NT2/D1 (cell line): ENCODE results near the gene IGFBPL1.

ENCODE experiments used
- DNase-seq: peaks from one replicate; pipeline ENCODE4 v3.0.0-alpha.2; 2011; ENCODE audit warnings: low read depth, low spot score
- H3K27me3 ChIP-seq: 2 replicates; pipeline ENCODE4 v1.6.0; 2011; ENCODE audit warnings: mild to moderate bottlenecking; ENCODE audit not compliant: insufficient read length, insufficient read depth
- H3K36me3 ChIP-seq: 2 replicates; pipeline ENCODE4 v1.6.1; 2011; ENCODE audit warnings: mild to moderate bottlenecking, low read length, mixed read lengths; ENCODE audit not compliant: insufficient read depth, insufficient read length
- H3K4me1 ChIP-seq: 2 replicates; pipeline ENCODE4 v1.5.1; 2011; ENCODE audit not compliant: insufficient read depth, insufficient read length
- H3K4me3 ChIP-seq: 2 replicates; pipeline ENCODE4 v1.5.1; 2011; ENCODE audit warnings: low read depth; ENCODE audit not compliant: insufficient read length
- H3K9ac ChIP-seq: 2 replicates; pipeline ENCODE4 v1.6.0; 2011; ENCODE audit warnings: low read depth; ENCODE audit not compliant: insufficient read length
- H3K9me3 ChIP-seq: 2 replicates; pipeline ENCODE4 v1.5.1; 2011; ENCODE audit warnings: mild to moderate bottlenecking, low read length; ENCODE audit not compliant: insufficient read depth
- SUZ12 ChIP-seq: IDR thresholded peaks from 2 replicates; pipeline ENCODE4 v1.6.1; 2011; ENCODE audit not compliant: insufficient read length, insufficient read depth; ENCODE audit errors: extremely low read depth
- YY1 ChIP-seq: IDR thresholded peaks from 2 replicates; pipeline ENCODE4 v1.6.1; 2011; ENCODE audit not compliant: insufficient read length, insufficient read depth
- ZNF274 ChIP-seq: IDR thresholded peaks from 2 replicates; pipeline ENCODE4 v1.6.1; 2011; ENCODE audit warnings: mild to moderate bottlenecking, low read depth, low read length

The IGFBPL1 gene

GRCh38 chr9:38373679-38374078, 50.6 kb downstream of the IGFBPL1 start:
- Histone ChIP-seq H3K4me3 (no peak overlapping the region), H3K36me3 (no peaks in the 10 kb centered on the region), H3K4me1 (peaks cover 8% of the 10 kb centered on the region), H3K9me3 (peaks cover 12% of the 10 kb centered on the region; the same call in 1 of the 2 replicates), H3K27me3 (peaks cover 14% of the 10 kb centered on the region), H3K9ac (no peak overlapping the region)
- TF ChIP-seq SUZ12 (no peak), ZNF274 (no peak), YY1 (no peak)
- DNase-seq: no peak

GRCh38 chr9:38372762-38373619, 51.3 kb downstream of the IGFBPL1 start:
- H3K4me1 ChIP-seq: peaks cover 8% of the 10 kb centered on the region
- no peak overlapping the region for H3K9ac ChIP-seq
- H3K36me3 ChIP-seq: no peaks in the 10 kb centered on the region
- no peak for DNase-seq
- TF ChIP-seq YY1 (no peak), SUZ12 (no peak), ZNF274 (no peak)
- H3K4me3 ChIP-seq: no peak overlapping the region
- H3K9me3 ChIP-seq: peaks cover 6% of the 10 kb centered on the region; the same call in 1 of the 2 replicates
- H3K27me3 ChIP-seq: peaks cover 12% of the 10 kb centered on the region

GRCh38 chr9:38371495-38371894, 52.8 kb downstream of the IGFBPL1 start:
- H3K4me3 ChIP-seq: no peak overlapping the region
- H3K27me3 ChIP-seq: peaks cover 7% of the 10 kb centered on the region
- H3K9ac ChIP-seq: no peak overlapping the region
- peaks cover 8% of the 10 kb centered on the region for H3K4me1 ChIP-seq
- no peak for DNase-seq
- TF ChIP-seq YY1 (no peak), ZNF274 (no peak), SUZ12 (no peak)
- H3K36me3 ChIP-seq: no peaks in the 10 kb centered on the region
- no peaks in the 10 kb centered on the region for H3K9me3 ChIP-seq

GRCh38 chr9:38370176-38370575, 54.1 kb downstream of the IGFBPL1 start:
- peaks cover 5% of the 10 kb centered on the region for H3K27me3 ChIP-seq

GRCh38 chr9:38368731-38369130, 55.5 kb downstream of the IGFBPL1 start:
- TF ChIP-seq ZNF274: no peak
- TF ChIP-seq SUZ12: no peak
- TF ChIP-seq YY1: no peak
- no peak overlapping the region for H3K4me3 ChIP-seq
- H3K9me3 ChIP-seq: no peaks in the 10 kb centered on the region
- H3K36me3 ChIP-seq: no peaks in the 10 kb centered on the region
- peaks cover 8% of the 10 kb centered on the region for H3K4me1 ChIP-seq
- DNase-seq: no peak
- peaks cover 5% of the 10 kb centered on the region for H3K27me3 ChIP-seq
- no peak overlapping the region for H3K9ac ChIP-seq

More at GRCh38 chr9:38370176-38370575, 54.1 kb downstream of the IGFBPL1 start:
- Histone ChIP-seq H3K9me3 (no peaks in the 10 kb centered on the region), H3K9ac (no peak overlapping the region), H3K4me1 (peaks cover 8% of the 10 kb centered on the region), H3K36me3 (no peaks in the 10 kb centered on the region), H3K4me3 (no peak overlapping the region)
- DNase-seq: no peak
- TF ChIP-seq YY1 (no peak), SUZ12 (no peak), ZNF274 (no peak)

DNA sequence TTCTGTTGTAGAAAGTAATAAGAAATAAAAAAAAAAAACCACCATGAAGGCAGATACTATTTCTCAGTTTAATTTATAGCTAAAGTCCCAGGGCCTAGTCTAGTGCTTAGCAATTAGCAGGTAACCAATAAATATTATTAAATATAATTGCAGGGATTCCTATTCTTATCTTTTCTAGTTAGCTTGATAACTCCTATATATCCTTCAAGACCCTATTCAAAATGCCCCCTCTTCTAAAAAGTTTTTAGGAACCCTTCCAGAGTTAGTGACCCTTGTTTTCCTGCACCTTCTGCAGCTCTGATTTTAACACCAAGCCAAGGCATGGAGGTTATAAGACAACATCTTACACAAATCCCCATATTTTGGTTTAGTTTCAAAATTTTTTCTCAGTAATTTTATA, 56.4 kb downstream of the IGFBPL1 start:
- no peak overlapping the region for H3K4me3 ChIP-seq
- TF ChIP-seq YY1 (no peak), ZNF274 (no peak)
- peaks cover 3% of the 10 kb centered on the region for H3K27me3 ChIP-seq
- H3K36me3 ChIP-seq: no peaks in the 10 kb centered on the region
- no peak overlapping the region for H3K9ac ChIP-seq
- peaks cover 8% of the 10 kb centered on the region for H3K4me1 ChIP-seq
- no peaks in the 10 kb centered on the region for H3K9me3 ChIP-seq
- no peak for DNase-seq

DNA sequence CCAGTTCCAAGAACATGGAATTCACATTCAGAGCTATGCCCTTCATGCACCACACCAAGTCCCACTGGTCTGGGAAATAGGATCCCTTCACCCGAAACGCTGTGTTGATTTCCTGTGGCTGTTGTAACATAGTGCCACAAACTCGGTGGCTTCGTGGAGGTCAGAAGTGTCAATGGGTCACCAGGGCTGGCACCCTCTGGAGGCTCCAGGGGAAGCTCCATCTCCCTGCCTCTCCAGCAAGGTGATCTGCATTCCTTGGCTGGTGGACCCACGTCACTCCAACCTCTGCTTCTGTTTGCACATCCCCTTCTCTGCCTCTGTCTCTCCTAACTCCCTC, 60.7 kb downstream of the IGFBPL1 start:
- H3K36me3 ChIP-seq: no peaks in the 10 kb centered on the region
- H3K9me3 ChIP-seq: no peaks in the 10 kb centered on the region
- DNase-seq: no peak
- no peak overlapping the region for H3K9ac ChIP-seq
- peaks cover 2% of the 10 kb centered on the region for H3K27me3 ChIP-seq
- H3K4me1 ChIP-seq: peaks cover 7% of the 10 kb centered on the region
- H3K4me3 ChIP-seq: no peak overlapping the region
- TF ChIP-seq YY1: no peak
- TF ChIP-seq SUZ12: no peak
- no peak for TF ChIP-seq ZNF274
